GM12878 (cell line): ENCODE results near the gene HNF4A. TPM values are rescaled to one million over a fixed set of nuclear protein-coding genes. Genes with fewer than 3 reads are reported as not detected.

ENCODE experiments used
- ATAC-seq: fragments of 200-7000 bp; cut with Tn5 transposase; 3 replicates; pipeline ENCODE4 v1.9.1; 2020; ENCODE audit warnings: mild to moderate bottlenecking, moderate library complexity
- BruUV-seq: library from RNA; stranded (reverse); fragments of 400-500 nt; replicated peaks from 2 replicates; lab custom pipeline; 2021; lab: Mats Ljungman, UMichigan
- CTCF ChIA-PET: fragments of 300-600 bp; sonication (Branson Sonifier 250); formaldehyde crosslinking; extraction: SDS; loops from one replicate; lab custom pipeline; 2021; ENCODE audit warnings: inconsistent platforms; lab: Yijun Ruan, JAX
- POLR2A ChIA-PET: fragments of 350-600 bp; formaldehyde crosslinking; extraction: SDS; loops from one replicate; lab custom pipeline; 2021; ENCODE audit warnings: inconsistent platforms; lab: Charles Lee
- RAD21 ChIA-PET: fragments of 300-600 bp; sonication (Branson Sonifier 250); formaldehyde crosslinking; loops from one replicate; lab custom pipeline; 2023; ENCODE audit warnings: antibody characterized with exemption; ENCODE audit not compliant: unreplicated experiment; lab: Charles Lee
- SMC1A ChIA-PET: fragments of 300-600 bp; sonication (Branson Sonifier 250); formaldehyde crosslinking; loops from one replicate; lab custom pipeline; 2023; ENCODE audit not compliant: unreplicated experiment, uncharacterized antibody; lab: Charles Lee
- DNase-seq: peaks from one replicate; pipeline ENCODE4 v3.0.0-alpha.2; 2011; ENCODE audit warnings: low read depth, low spot score
- FAIRE-seq: peaks from 3 replicates; lab custom pipeline; 2011; peaks lifted over from hg19 to GRCh38; lab: Jason Lieb, UNC
- H2AFZ ChIP-seq: 2 replicates; pipeline ENCODE4 v1.6.0; 2011; ENCODE audit warnings: low read depth, low read length, control low read depth; ENCODE audit not compliant: control insufficient read depth
- H3K27ac ChIP-seq: 2 replicates; pipeline ENCODE4 v1.5.1; 2011; ENCODE audit warnings: control low read depth; ENCODE audit not compliant: control insufficient read depth, insufficient read depth
- H3K27me3 ChIP-seq, 2 experiments: replicated peaks in 1 of 2; 2 replicates each; pipeline versions ENCODE4 v1.6.0 to v1.6.1; 2011; ENCODE audit warnings: low read length in 1 of 2; ENCODE audit not compliant: control insufficient read depth in 2 of 2, insufficient read depth in 2 of 2
- H3K36me3 ChIP-seq, 2 experiments: 2 replicates each; pipeline ENCODE4 v1.5.1; 2011; ENCODE audit warnings: low read length in 1 of 2; ENCODE audit not compliant: control insufficient read depth in 2 of 2, insufficient read depth in 2 of 2
- H3K4me1 ChIP-seq: 2 replicates; pipeline ENCODE4 v1.6.1; 2011; ENCODE audit warnings: mild to moderate bottlenecking, low read length, moderate library complexity, mixed read lengths; ENCODE audit not compliant: control insufficient read depth, insufficient read depth
- H3K4me2 ChIP-seq: 2 replicates; pipeline ENCODE4 v1.6.0; 2011; ENCODE audit warnings: control low read depth; ENCODE audit not compliant: control insufficient read depth, insufficient read depth
- H3K4me3 ChIP-seq: fragments of 200-600 bp; sonication (generic); 2 replicates; pipeline ENCODE4 v1.5.1; 2016
- H3K79me2 ChIP-seq: 2 replicates; pipeline ENCODE4 v1.6.0; 2011; ENCODE audit warnings: low read length; ENCODE audit not compliant: control insufficient read depth, insufficient read depth
- H3K9ac ChIP-seq: 2 replicates; pipeline ENCODE4 v1.8.0; 2011; ENCODE audit warnings: low read length, control low read depth, mixed read lengths; ENCODE audit not compliant: control insufficient read depth, insufficient read depth
- H3K9me3 ChIP-seq: replicated peaks from 3 replicates; pipeline ENCODE4 v1.5.1; 2011; ENCODE audit warnings: mild to moderate bottlenecking, low read length; ENCODE audit not compliant: control insufficient read depth, insufficient read depth
- H4K20me1 ChIP-seq: 2 replicates; pipeline ENCODE4 v1.6.0; 2011; ENCODE audit not compliant: control insufficient read depth, insufficient read depth
- NFXL1 ChIP-seq: fragments of 450-650 bp; IDR thresholded peaks from 2 replicates; pipeline ENCODE4 v1.6.1; 2017; ENCODE audit warnings: antibody characterized with exemption, mild to moderate bottlenecking, borderline replicate concordance
- NR2F1 ChIP-seq: fragments of 450-650 bp; conservative IDR thresholded peaks from 2 replicates; pipeline ENCODE4 v1.6.1; 2017; ENCODE audit warnings: mild to moderate bottlenecking
- POLR2A ChIP-seq: IDR thresholded peaks from 2 replicates; pipeline ENCODE4 v1.6.1; 2011; ENCODE audit warnings: low read depth, mild to moderate bottlenecking, low read length
- RFX5 ChIP-seq: IDR thresholded peaks from 2 replicates; pipeline ENCODE4 v1.6.1; 2011; ENCODE audit warnings: low read depth, low read length, improper control_type of control experiment
- SUZ12 ChIP-seq: fragments of 200-600 bp; sonication (generic); IDR thresholded peaks from one replicate; pipeline ENCODE4 v1.6.1; 2018; ENCODE audit warnings: antibody characterized with exemption, mild to moderate bottlenecking; ENCODE audit not compliant: unreplicated experiment
- TARDBP ChIP-seq: IDR thresholded peaks from 2 replicates; pipeline ENCODE4 v1.6.1; 2016; ENCODE audit warnings: borderline replicate concordance
- TCF3 ChIP-seq: IDR thresholded peaks from 2 replicates; pipeline ENCODE4 v1.6.1; 2012; ENCODE audit warnings: low read depth, mild to moderate bottlenecking, low read length, borderline replicate concordance; ENCODE audit not compliant: insufficient read depth
- WGBS: methylation state at CpG from one replicate; pipeline ENCODE4 v1.1.6; 2016; ENCODE audit warnings: low lambda C conversion rate; ENCODE audit not compliant: insufficient replicate concordance, insufficient coverage; ENCODE audit errors: missing lambda C conversion rate; 5-methylcytosine and 5-hydroxymethylcytosine counted together
- in situ Hi-C: fragments of 300-500 bp; cut with MboI; formaldehyde crosslinking; loops from 9 replicates; pipeline ENCODE4 v1.14.3; 2018; ENCODE audit warnings: mixed read lengths
- intact Hi-C: fragments of 100-400 bp; cut with micrococcal nuclease; formaldehyde crosslinking; loops from one replicate; pipeline ENCODE4 v1.14.2; 2022; ENCODE audit not compliant: unreplicated experiment
- polyA plus RNA-seq, 11 experiments: library from polyadenylated mRNA; depleted of rRNA in 4 of 11; unstranded in 6 of 11; stranded (reverse) in 5 of 11; fragments of >200 nt; fragmentation: Nextera tagmentation in 4 of 11; fragmentation: Illumina TruSeq in 1 of 11; extraction: Ambion mirVana in 4 of 11; extraction: Trizol in 1 of 11; gene quantifications; 1 replicate in 1 of 11; 2 replicates in 10 of 11; pipeline versions ENCODE4 v1.2.1 to v1.2.3, GENCODE V29; 2011 to 2016; ENCODE audit warnings: inconsistent platforms in 2 of 11, missing spikeins in 2 of 11, low read depth in 1 of 11
- total RNA-seq, 4 experiments: library from RNA; depleted of rRNA in 3 of 4; stranded (reverse); fragments of >200 nt in 3 of 4; fragmentation: Illumina TruSeq in 1 of 4; extraction: Trizol in 1 of 4; gene quantifications; 2 replicates each; pipeline versions ENCODE4 v1.2.1 to v1.2.3, GENCODE V29; 2013 to 2021
- TF ChIP-seq, protein P1 (sequence below): fragments of 450-650 bp; formaldehyde crosslinking; IDR thresholded peaks from 2 replicates; pipeline ENCODE4 v1.5.0; 2022; ENCODE audit warnings: mild to moderate bottlenecking, missing genetic modification characterization
- TF ChIP-seq, protein P2 (sequence below): fragments of 450-650 bp; IDR thresholded peaks from 2 replicates; pipeline ENCODE4 v1.6.1; 2017; ENCODE audit warnings: mild to moderate bottlenecking, low read depth, inconsistent platforms; ENCODE audit not compliant: poor library complexity, severe bottlenecking
- TF ChIP-seq, protein P3 (sequence below): fragments of 450-650 bp; IDR thresholded peaks from 2 replicates; pipeline ENCODE4 v1.6.1; 2016; ENCODE audit warnings: mild to moderate bottlenecking
- TF ChIP-seq, protein P4 (sequence below): IDR thresholded peaks from 2 replicates; pipeline ENCODE4 v1.6.1; 2012; ENCODE audit warnings: low read depth, low read length, improper control_type of control experiment

HNF4A gene
- total and polyA plus RNA-seq, 10 of the 15 experiments (the other 5 are each of a cell fraction or from before 2014, with no cell fraction given): 0.21 TPM; not detected in 9

DNA sequence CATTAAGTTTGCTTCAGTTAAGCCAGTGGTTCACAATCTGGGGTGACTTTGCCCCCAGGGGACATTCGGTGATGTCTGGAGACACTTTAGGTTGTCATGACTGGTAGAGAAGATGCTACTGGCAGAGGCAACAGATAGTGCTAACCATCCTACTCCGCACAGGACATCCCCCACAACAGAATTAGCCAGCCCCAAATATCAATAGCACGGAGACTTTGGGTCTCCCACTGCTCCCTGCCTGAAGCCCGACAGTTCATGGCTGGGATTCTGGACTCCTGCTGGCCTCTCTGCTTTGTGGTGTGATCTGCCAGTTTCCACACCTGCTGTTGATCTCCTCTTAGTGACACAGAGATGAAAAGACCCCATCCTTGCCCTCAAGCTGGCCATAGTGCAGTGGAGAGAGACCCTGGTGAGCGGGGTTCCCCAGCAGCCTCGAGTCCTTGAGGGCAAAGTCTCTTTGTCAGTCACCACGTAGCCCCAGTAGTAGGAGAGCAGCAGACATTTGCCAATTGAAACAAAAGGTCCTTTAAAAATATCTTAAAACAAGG is 95.5 kb downstream of the HNF4A start (continued):
- TF ChIP-seq, protein P1, sequence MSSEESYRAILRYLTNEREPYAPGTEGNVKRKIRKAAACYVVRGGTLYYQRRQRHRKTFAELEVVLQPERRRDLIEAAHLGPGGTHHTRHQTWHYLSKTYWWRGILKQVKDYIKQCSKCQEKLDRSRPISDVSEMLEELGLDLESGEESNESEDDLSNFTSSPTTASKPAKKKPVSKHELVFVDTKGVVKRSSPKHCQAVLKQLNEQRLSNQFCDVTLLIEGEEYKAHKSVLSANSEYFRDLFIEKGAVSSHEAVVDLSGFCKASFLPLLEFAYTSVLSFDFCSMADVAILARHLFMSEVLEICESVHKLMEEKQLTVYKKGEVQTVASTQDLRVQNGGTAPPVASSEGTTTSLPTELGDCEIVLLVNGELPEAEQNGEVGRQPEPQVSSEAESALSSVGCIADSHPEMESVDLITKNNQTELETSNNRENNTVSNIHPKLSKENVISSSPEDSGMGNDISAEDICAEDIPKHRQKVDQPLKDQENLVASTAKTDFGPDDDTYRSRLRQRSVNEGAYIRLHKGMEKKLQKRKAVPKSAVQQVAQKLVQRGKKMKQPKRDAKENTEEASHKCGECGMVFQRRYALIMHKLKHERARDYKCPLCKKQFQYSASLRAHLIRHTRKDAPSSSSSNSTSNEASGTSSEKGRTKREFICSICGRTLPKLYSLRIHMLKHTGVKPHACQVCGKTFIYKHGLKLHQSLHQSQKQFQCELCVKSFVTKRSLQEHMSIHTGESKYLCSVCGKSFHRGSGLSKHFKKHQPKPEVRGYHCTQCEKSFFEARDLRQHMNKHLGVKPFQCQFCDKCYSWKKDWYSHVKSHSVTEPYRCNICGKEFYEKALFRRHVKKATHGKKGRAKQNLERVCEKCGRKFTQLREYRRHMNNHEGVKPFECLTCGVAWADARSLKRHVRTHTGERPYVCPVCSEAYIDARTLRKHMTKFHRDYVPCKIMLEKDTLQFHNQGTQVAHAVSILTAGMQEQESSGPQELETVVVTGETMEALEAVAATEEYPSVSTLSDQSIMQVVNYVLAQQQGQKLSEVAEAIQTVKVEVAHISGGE (CRISPR knock-in tag): no peak
- TF ChIP-seq NFXL1 (no peak), POLR2A (no peak)
- TF ChIP-seq, protein P2, sequence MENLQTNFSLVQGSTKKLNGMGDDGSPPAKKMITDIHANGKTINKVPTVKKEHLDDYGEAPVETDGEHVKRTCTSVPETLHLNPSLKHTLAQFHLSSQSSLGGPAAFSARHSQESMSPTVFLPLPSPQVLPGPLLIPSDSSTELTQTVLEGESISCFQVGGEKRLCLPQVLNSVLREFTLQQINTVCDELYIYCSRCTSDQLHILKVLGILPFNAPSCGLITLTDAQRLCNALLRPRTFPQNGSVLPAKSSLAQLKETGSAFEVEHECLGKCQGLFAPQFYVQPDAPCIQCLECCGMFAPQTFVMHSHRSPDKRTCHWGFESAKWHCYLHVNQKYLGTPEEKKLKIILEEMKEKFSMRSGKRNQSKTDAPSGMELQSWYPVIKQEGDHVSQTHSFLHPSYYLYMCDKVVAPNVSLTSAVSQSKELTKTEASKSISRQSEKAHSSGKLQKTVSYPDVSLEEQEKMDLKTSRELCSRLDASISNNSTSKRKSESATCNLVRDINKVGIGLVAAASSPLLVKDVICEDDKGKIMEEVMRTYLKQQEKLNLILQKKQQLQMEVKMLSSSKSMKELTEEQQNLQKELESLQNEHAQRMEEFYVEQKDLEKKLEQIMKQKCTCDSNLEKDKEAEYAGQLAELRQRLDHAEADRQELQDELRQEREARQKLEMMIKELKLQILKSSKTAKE: no peak
- TF ChIP-seq, all 136 proteins: peak for 0

DNA sequence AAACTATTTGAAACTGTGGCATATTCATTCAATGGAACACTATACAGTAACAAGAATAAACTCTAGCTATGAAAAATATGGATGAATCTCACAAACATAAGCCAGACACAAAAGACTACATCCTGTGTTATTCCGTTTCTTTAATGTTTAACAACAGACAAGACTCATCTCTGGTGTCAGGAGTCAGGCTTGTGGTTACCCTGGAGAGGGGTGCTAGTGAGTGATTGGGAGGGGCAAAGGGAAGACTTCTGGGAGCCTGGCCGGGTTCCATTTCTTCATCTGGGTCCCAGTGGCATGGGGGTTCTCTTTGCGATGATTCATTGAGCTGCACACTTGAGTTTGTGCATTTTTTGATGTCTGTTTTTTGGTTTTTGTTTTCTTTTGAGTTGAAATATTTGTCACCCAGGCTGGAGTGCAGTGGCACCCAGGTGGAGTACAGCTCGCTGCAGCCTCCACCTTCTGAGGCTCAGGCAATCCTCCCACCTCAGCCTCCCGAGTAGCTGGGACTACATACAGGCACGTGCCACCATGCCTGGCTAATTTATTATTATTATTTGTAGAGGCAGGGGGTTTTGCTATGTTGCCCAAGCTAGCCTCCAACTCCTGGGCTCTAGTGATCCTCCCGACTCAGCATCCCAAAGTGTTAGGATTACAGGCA is 98.9 kb downstream of the HNF4A start:
- no peaks in the 10 kb centered on the region for H3K9me3 ChIP-seq
- H3K79me2 ChIP-seq: no peaks in the 10 kb centered on the region
- ChIA-PET RAD21 (no interaction called here), POLR2A (interaction anchor here (0.9 kb wide), 1 partner anchor 26 kb away, joined by 3 read pairs; no protein-coding TSS in a partner anchor), SMC1A (no interaction called here), CTCF (interaction anchor here (0.6 to 1.1 kb wide), 2 partner anchors 70 to 419 kb away, joined by 3 to 5 read pairs; no protein-coding TSS in a partner anchor)
- ATAC-seq: no peak
- BruUV-seq: no TSS peak
- H3K9ac ChIP-seq: no peak overlapping the region
- FAIRE-seq: no peak
- H3K36me3 ChIP-seq: no peaks in the 10 kb centered on the region
- no peaks in the 10 kb centered on the region; a peak in 1 of 4 replicates for H3K27me3 ChIP-seq
- WGBS: 44% methylated on average over 7 of the region's 7 CpGs
- intact Hi-C loops: no loop called here
- no peaks in the 10 kb centered on the region for H4K20me1 ChIP-seq
- no peak overlapping the region for H3K4me3 ChIP-seq
- H3K4me1 ChIP-seq: no peaks in the 10 kb centered on the region
- no peak for DNase-seq
- in situ Hi-C loops: no loop called here
- no peak overlapping the region for H3K27ac ChIP-seq
- H2AFZ ChIP-seq: no peak overlapping the region
- H3K4me2 ChIP-seq: no peak overlapping the region
- TF ChIP-seq TCF3 (no peak), RFX5 (no peak), TARDBP (no peak), NR2F1 (no peak), SUZ12 (no peak)
- TF ChIP-seq, protein P3, sequence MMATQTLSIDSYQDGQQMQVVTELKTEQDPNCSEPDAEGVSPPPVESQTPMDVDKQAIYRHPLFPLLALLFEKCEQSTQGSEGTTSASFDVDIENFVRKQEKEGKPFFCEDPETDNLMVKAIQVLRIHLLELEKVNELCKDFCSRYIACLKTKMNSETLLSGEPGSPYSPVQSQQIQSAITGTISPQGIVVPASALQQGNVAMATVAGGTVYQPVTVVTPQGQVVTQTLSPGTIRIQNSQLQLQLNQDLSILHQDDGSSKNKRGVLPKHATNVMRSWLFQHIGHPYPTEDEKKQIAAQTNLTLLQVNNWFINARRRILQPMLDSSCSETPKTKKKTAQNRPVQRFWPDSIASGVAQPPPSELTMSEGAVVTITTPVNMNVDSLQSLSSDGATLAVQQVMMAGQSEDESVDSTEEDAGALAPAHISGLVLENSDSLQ: no peak
- TF ChIP-seq, protein P4, sequence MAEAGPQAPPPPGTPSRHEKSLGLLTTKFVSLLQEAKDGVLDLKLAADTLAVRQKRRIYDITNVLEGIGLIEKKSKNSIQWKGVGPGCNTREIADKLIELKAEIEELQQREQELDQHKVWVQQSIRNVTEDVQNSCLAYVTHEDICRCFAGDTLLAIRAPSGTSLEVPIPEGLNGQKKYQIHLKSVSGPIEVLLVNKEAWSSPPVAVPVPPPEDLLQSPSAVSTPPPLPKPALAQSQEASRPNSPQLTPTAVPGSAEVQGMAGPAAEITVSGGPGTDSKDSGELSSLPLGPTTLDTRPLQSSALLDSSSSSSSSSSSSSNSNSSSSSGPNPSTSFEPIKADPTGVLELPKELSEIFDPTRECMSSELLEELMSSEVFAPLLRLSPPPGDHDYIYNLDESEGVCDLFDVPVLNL: no peak
- TF ChIP-seq, protein P2: no peak
